Muscle of arm (tissue), 14 donors: ENCODE measurements around the gene OR1S1. TPM values are rescaled to one million over a fixed set of nuclear protein-coding genes. Genes with fewer than 3 reads are reported as not detected.
"Not testable (repeated sequence)": the region's sequence is repeated elsewhere in the genome, so short reads cannot be mapped to it uniquely, and the experiment has no call there.

Experiments used
- DNase-seq: peaks from one replicate; pipeline ENCODE4 v3.0.0-alpha.2; 2013
- long read RNA-seq, 11 donors: transcript quantifications; one replicate each; lab custom pipeline, GENCODE V29; 2026
- polyA plus RNA-seq, 12 donors: library from polyadenylated mRNA; unstranded; fragments of 120-200 nt; gene quantifications; one replicate each; pipeline ENCODE4 v1.2.1, GENCODE V29; 2013; ENCODE audit not compliant: insufficient read length in 12 of 12

The OR1S1 gene
- not detected for polyA plus RNA-seq
- long read RNA-seq, donor 1 = 0 reads
- long read RNA-seq, donor 2 = 0 reads
- long read RNA-seq, donor 3 = 0 reads
- long read RNA-seq, donor 4 = 0 reads
- long read RNA-seq, donor 5 = 0 reads
- long read RNA-seq, donor 6 = 0 reads
- long read RNA-seq, donor 7 = 0 reads
- long read RNA-seq, donor 8 = 0 reads
- long read RNA-seq, donor 9 = 0 reads
- long read RNA-seq, donor 10 = 0 reads
- long read RNA-seq, donor 11 = 0 reads

- DNase-seq = not testable (repeated sequence)
These were observed at the start of gene OR1S1 for GRCh38 chr11:58212420-58212819. TSS of gene OR1S1 (plus strand) at chr11:58212720.

- no peak for DNase-seq
These were observed 48.1 kb upstream of the OR1S1 start for GRCh38 chr11:58164389-58164788.

GRCh38 chr11:58164990-58165389 lies 47.5 kb upstream of the OR1S1 start:
- no peak for DNase-seq

GRCh38 chr11:58165504-58166106 lies 46.9 kb upstream of the OR1S1 start:
- no peak for DNase-seq

- no peak for DNase-seq
These were observed 35.0 kb upstream of the OR1S1 start for GRCh38 chr11:58177409-58178054.

- DNase-seq = no peak
These were observed 34.1 kb upstream of the OR1S1 start for GRCh38 chr11:58178444-58178843.

- DNase-seq = no peak
These were observed 32.9 kb upstream of the OR1S1 start for GRCh38 chr11:58179648-58180047.

- no peak for DNase-seq
These were observed 25.6 kb upstream of the OR1S1 start for GRCh38 chr11:58186938-58187337.

- DNase-seq = no peak
These were observed 23.8 kb upstream of the OR1S1 start, which contains the start of gene OR9Q2 for GRCh38 chr11:58188770-58189169. TSS of gene OR9Q2 (plus strand) at chr11:58189070. CDS start at chr11:58190491, 1,421 bp downstream.

GRCh38 chr11:58192229-58192628 lies 20.3 kb upstream of the OR1S1 start:
- no peak for DNase-seq

GRCh38 chr11:58193391-58193790 lies 19.1 kb upstream of the OR1S1 start:
- DNase-seq = no peak

- DNase-seq = no peak
These were observed 16.6 kb upstream of the OR1S1 start for GRCh38 chr11:58195939-58196338.

GRCh38 chr11:58199271-58199670 lies 13.2 kb upstream of the OR1S1 start:
- DNase-seq = no peak

- no peak for DNase-seq
These were observed 8.5 kb upstream of the OR1S1 start, which contains the start of gene OR1S2 for GRCh38 chr11:58204042-58204441. TSS of gene OR1S2 (minus strand) at chr11:58204142. CDS start at chr11:58204142, 0 bp downstream.

GRCh38 chr11:58216476-58216875 lies 4.0 kb downstream of the OR1S1 start:
- DNase-seq = no peak

GRCh38 chr11:58222721-58223120 lies 10.2 kb downstream of the OR1S1 start:
- no peak for DNase-seq

- no peak for DNase-seq
These were observed 15.6 kb downstream of the OR1S1 start for GRCh38 chr11:58227956-58228615.

- no peak for DNase-seq
These were observed 31.4 kb downstream of the OR1S1 start for GRCh38 chr11:58243954-58244353.

- no peak for DNase-seq
These were observed 42.4 kb downstream of the OR1S1 start for GRCh38 chr11:58254936-58255335.

- no peak for DNase-seq
These were observed 47.5 kb downstream of the OR1S1 start for GRCh38 chr11:58259983-58260382.
